GM12801 (cell line): ENCODE data around the gene TMTC3.

Experiments used
- TF ChIP-seq, protein P1 (sequence below): IDR thresholded peaks from one replicate; pipeline ENCODE4 v1.5.1; 2011; ENCODE audit warnings: control low read depth; ENCODE audit not compliant: insufficient read length; ENCODE audit errors: extremely low read depth

TMTC3 gene

DNA sequence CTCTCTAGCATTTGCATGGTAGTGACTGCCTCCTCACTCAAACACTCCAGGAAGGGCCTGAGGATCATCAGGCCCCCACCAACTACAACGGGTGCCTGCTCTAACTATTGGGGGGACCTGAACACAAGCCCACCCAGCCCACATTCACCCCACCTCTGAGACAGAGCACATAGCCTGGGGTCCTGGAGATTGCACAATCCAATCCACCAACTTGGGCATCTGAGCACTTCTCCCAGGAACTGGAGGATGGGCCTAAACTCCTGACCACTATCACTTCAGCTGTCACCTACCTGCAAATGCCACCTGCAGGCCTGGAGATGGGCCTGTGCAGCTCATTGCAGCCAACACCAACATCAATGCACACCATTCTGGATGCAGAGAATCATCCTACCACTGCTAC, 66.6 kb downstream of the TMTC3 start:
- TF ChIP-seq, protein P1, sequence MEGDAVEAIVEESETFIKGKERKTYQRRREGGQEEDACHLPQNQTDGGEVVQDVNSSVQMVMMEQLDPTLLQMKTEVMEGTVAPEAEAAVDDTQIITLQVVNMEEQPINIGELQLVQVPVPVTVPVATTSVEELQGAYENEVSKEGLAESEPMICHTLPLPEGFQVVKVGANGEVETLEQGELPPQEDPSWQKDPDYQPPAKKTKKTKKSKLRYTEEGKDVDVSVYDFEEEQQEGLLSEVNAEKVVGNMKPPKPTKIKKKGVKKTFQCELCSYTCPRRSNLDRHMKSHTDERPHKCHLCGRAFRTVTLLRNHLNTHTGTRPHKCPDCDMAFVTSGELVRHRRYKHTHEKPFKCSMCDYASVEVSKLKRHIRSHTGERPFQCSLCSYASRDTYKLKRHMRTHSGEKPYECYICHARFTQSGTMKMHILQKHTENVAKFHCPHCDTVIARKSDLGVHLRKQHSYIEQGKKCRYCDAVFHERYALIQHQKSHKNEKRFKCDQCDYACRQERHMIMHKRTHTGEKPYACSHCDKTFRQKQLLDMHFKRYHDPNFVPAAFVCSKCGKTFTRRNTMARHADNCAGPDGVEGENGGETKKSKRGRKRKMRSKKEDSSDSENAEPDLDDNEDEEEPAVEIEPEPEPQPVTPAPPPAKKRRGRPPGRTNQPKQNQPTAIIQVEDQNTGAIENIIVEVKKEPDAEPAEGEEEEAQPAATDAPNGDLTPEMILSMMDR, result no peak

DNA sequence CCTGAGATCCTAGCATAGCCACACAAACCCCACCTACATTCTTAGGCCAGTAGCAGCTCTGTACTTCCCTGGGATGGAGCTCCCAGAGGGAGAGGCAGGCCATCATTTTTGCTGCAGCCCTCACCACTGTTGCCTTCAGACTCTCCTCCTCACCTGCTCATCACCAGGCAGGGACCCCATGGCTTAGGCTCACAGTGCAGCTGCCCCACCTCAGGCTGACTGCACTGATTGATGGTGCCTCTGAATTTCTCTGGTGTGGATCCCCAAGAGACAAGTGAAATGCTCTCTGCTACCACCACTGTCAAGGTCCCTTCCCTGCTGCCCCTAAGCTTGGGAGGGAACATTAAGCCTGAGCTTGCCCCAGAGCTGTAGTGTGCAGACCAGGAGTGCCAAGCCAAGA, 76.2 kb downstream of the TMTC3 start:
- TF ChIP-seq, protein P1, result no peak

DNA sequence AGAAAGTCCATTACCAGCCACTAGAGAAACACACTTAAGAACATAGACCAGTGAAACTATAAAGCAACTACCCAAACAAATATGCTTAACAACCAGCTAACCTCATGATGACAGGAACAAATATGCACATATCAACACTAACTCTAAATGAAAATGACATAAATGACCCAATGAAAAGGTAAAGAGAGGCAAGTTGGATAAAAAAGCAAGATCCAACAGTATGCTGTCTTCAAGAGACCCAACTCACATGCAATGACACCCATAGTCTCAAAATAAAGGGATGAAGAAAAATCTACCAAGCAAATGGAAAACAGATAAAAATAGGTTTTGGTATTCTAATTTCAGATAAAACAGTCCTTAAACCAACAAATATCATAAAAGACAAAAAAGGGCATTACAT, 77.8 kb downstream of the TMTC3 start:
- TF ChIP-seq, protein P1, result no peak

DNA sequence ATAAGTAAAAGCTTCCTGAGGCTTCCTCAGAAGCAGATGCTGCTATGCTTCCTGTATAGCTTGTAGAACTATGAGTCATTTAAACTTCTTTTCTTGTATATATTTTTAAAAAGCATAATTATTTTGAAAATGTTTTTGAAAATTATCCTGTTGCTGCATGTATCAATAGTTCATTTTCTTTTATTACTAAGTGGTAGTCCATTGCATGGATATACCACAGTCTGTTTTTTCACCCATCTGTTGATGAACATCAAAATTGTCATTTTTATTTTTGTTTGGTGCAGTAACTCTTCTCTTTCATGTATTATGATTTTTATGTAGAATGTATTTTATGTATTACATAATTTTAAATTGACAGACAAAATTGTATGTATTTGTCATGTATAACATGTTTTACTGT, 81.4 kb downstream of the TMTC3 start:
- TF ChIP-seq, protein P1, result no peak

DNA sequence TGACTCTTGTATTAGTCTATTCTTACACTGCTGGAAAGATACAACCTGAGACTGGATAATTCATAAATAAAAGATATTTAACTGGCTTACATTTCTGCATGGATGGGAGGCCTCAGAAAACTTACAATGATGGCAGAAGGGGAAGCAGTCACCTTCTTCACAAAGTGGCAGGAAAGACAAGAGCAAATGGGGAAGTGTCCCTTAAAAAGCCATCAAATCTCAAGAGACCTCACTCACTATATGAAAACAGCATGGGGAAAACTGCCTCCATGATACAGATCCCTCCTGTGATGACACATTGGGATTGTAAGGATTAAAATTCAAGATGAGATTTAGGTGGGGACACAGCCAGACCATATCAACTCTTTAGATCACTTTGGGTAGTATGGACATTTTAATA, 83.7 kb downstream of the TMTC3 start:
- TF ChIP-seq, protein P1, result no peak

DNA sequence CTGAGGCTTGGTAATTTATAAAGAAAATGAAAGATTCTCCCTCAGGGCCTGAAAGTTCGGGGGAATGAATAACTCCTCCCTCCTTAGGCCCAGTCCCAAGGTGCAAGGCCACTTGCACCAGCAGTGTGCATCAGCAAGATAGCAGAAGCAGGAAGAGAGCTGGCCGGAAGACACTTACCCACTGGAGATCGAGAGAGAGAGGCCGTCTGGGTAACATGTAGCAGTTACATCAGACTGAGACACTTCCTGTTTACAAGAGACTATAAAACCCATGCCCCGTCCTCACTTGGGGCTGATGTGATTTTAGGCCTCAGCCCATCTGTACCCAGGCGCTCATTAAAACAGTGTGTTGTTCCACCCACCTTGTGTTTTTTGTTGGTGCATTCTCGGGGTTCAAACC, 85.2 kb downstream of the TMTC3 start:
- TF ChIP-seq, protein P1, result no peak

DNA sequence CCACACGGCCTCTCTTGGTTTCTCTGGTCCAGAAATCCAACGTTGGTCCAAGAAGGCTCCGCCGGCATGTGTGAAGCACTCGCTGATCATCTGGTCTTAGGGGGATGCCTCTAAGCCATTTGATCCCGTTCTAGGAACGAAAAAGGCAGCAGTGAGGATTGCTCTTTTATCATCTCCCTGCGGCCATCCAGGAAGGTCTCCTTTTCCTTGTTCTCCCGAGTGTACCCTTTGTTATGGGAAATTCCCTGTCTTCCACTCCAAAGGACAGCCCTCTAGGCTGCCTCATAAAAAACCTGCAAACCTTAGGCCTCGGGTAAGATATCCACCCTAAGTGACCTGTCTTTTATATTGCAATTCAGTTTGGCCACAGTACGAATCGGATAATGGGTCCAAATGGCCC, 85.8 kb downstream of the TMTC3 start:
- TF ChIP-seq, protein P1, result no peak

DNA sequence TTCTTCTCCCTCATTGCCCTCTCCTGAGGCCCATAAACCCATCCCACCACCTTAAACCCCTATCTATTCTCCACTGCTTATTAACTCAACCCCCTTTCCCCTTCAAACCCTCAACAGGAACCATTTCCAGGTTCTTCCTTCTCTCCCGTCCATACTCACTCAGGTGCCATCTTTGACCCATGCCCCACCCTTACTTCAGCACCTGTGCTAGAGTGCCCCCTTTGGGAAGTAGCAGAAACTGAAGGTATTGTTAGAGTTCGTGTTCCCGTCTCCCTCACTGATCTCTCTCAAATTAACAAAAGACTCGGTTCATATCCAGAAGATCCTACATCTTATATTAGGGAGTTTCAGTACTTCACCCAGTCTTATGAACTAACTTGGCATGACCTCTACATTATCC, 86.6 kb downstream of the TMTC3 start:
- TF ChIP-seq, protein P1, result no peak
